ENCODE results near the gene LITAFD.
"Not testable (repeated sequence)": the region's sequence is repeated elsewhere in the genome, so short reads cannot be mapped to it uniquely, and the experiment has no call there.

LITAFD gene

DNA sequence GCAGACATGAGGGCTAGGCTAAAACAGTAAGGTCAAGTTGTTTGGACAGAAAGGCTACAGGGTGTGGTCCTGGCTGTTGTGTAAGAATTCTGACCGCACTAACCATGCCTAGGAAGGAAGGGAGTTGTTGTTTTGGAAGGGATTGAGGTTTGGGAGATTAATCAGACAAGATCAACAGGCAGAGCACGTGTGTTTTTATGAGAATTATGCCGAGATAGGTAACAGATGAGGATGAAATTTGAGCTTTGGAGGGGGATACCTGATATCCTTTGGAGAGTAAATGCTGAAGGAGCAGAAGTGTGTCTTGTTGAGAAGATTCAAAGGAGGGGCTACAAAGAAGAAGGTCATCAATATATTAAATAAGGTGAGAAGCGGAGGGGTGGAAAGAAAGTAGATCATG is 40.1 kb upstream of the LITAFD start:
- not testable (repeated sequence) for H3K4me2 ChIP-seq (ENCODE audit: low read length, poor library complexity, severe bottlenecking); H2BK12ac ChIP-seq (ENCODE audit: low read length in 2 of 2); H3K4me1 ChIP-seq (ENCODE audit: control insufficient read depth, insufficient read depth, low read depth, low read length); H3K18ac ChIP-seq (ENCODE audit: low read depth in 1 of 2, low read length in 2 of 2); H2BK5ac ChIP-seq (ENCODE audit: low read depth, low read length, poor library complexity, severe bottlenecking); H3K4ac ChIP-seq (ENCODE audit: low read depth in 1 of 2, low read length in 2 of 2); H3K27ac ChIP-seq (ENCODE audit: low read length, poor library complexity, severe bottlenecking); H2BK15ac ChIP-seq (ENCODE audit: low read depth, poor library complexity, severe bottlenecking); H2BK120ac ChIP-seq (ENCODE audit: low read depth, low read length); H3K23ac ChIP-seq (ENCODE audit: low read length in 2 of 2); H3K27me3 ChIP-seq (ENCODE audit: control insufficient read depth in 1 of 2, insufficient read depth in 1 of 2, low read length in 2 of 2); DNase-seq; H3K9me3 ChIP-seq (ENCODE audit: control insufficient read depth, low read length); H4K8ac ChIP-seq (ENCODE audit: low read length); H4K91ac ChIP-seq (ENCODE audit: low read length); H2AFZ ChIP-seq (ENCODE audit: low read depth, low read length); H2AK5ac ChIP-seq (ENCODE audit: low read length, severe bottlenecking); H3K79me1 ChIP-seq (replicated peaks; ENCODE audit: low read length, poor library complexity, severe bottlenecking); H3K14ac ChIP-seq (ENCODE audit: low read length in 2 of 2)
- Histone ChIP-seq H3K4me3 (ENCODE audit: insufficient read depth in 1 of 2, low read depth in 1 of 2, low read length in 2 of 2) (peak overlapping the region in 1 of 2 experiments; percentile 55), H3K36me3 (ENCODE audit: control insufficient read depth in 1 of 2, insufficient read depth in 2 of 2, low read depth in 1 of 2, low read length in 2 of 2) (peaks cover 12 to 16% of the 10 kb centered on the region in 2 experiments), H3K9ac (ENCODE audit: low read length) (peak overlapping the region; percentile 41)
- WGBS = 89% methylated on average over 4 of the region's 4 CpGs

DNA sequence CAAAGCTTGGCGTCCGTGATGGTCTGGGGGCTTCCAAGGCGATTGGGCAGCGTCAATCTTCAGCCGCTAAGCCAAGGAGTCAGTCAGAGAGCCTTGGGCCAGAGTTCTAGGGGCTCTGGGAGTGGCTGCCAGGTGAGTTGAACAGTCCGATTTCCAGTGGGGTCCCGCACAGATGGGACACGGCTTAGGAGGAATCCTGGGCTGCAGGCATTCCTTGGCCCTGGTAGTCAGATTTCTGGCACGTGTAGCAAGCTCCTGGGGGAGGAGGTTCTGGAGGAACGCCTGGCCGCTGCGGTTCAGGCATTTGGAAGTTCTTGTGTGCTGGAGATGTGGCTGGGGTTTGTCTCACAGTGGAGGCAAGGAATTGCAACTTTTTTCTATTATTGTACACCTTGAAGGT is 38.9 kb upstream of the LITAFD start:
- not testable (repeated sequence) for H3K79me1 ChIP-seq (replicated peaks; ENCODE audit: low read length, poor library complexity, severe bottlenecking); H3K9ac ChIP-seq (ENCODE audit: low read length); H2AK5ac ChIP-seq (ENCODE audit: low read length, severe bottlenecking); H2BK15ac ChIP-seq (ENCODE audit: low read depth, poor library complexity, severe bottlenecking); H4K91ac ChIP-seq (ENCODE audit: low read length); H3K14ac ChIP-seq (ENCODE audit: low read length in 2 of 2); H4K8ac ChIP-seq (ENCODE audit: low read length); H2BK120ac ChIP-seq (ENCODE audit: low read depth, low read length); H2BK5ac ChIP-seq (ENCODE audit: low read depth, low read length, poor library complexity, severe bottlenecking); DNase-seq; H3K27ac ChIP-seq (ENCODE audit: low read length, poor library complexity, severe bottlenecking); H3K4me1 ChIP-seq (ENCODE audit: control insufficient read depth, insufficient read depth, low read depth, low read length); H3K4me2 ChIP-seq (ENCODE audit: low read length, poor library complexity, severe bottlenecking); H3K27me3 ChIP-seq (ENCODE audit: control insufficient read depth in 1 of 2, insufficient read depth in 1 of 2, low read length in 2 of 2); H2AFZ ChIP-seq (ENCODE audit: low read depth, low read length); H3K23ac ChIP-seq (ENCODE audit: low read length in 2 of 2); H3K4ac ChIP-seq (ENCODE audit: low read depth in 1 of 2, low read length in 2 of 2); H3K18ac ChIP-seq (ENCODE audit: low read depth in 1 of 2, low read length in 2 of 2); H2BK12ac ChIP-seq (ENCODE audit: low read length in 2 of 2); H3K9me3 ChIP-seq (ENCODE audit: control insufficient read depth, low read length)
- WGBS = 93% methylated on average over 10 of the region's 12 CpGs
- Histone ChIP-seq H3K4me3 (ENCODE audit: insufficient read depth in 1 of 2, low read depth in 1 of 2, low read length in 2 of 2) (peak overlapping the region in 1 of 2 experiments; percentile 63), H3K36me3 (ENCODE audit: control insufficient read depth in 1 of 2, insufficient read depth in 2 of 2, low read depth in 1 of 2, low read length in 2 of 2) (peaks cover 25% of the 10 kb centered on the region in 2 experiments)

DNA sequence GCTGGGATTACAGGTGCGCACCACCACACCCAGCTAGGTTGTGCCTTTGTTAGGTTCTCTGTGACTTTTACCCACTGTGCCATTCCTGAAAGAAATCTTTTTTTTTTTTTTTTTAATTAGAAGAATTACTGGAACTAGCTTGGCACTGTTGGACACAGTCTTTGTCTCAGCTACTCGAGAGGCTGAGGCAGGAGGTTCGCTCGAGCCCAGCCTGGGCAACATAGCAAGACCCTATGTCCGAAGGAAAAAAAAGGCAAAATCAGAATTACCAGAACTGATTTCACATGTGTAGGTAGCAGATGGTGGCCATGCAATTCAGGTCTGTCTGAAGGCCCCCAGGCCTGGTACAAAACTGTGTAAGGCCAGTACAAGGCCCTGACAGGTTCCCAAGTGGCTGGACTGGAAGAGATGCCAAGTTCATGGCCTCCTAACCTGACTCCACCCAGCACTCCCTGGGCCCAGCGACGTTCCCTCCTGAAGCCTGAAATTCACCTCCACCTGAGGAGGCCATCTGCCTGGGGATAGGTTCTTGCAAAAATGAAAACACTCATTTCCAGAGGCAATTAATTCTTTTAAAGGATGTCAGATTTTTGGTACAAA is 36.4 kb upstream of the LITAFD start:
- H2BK5ac ChIP-seq (ENCODE audit: low read depth, low read length, poor library complexity, severe bottlenecking) = no peak overlapping the region
- WGBS = 99% methylated on average over 7 of the region's 7 CpGs
- no peak overlapping the region for H2AK5ac ChIP-seq (ENCODE audit: low read length, severe bottlenecking)
- H2AFZ ChIP-seq (ENCODE audit: low read depth, low read length) = no peak overlapping the region
- H3K9me3 ChIP-seq (ENCODE audit: control insufficient read depth, low read length) = no peaks in the 10 kb centered on the region
- H2BK120ac ChIP-seq (ENCODE audit: low read depth, low read length) = no peak overlapping the region
- H3K9ac ChIP-seq (ENCODE audit: low read length) = no peak overlapping the region
- H3K4me3 ChIP-seq (ENCODE audit: insufficient read depth in 1 of 2, low read depth in 1 of 2, low read length in 2 of 2) = no peak overlapping the region
- no peak overlapping the region for H2BK12ac ChIP-seq (ENCODE audit: low read length in 2 of 2)
- peaks cover 45 to 49% of the 10 kb centered on the region in 2 experiments for H3K36me3 ChIP-seq (ENCODE audit: control insufficient read depth in 1 of 2, insufficient read depth in 2 of 2, low read depth in 1 of 2, low read length in 2 of 2)
- no peak overlapping the region for H3K4ac ChIP-seq (ENCODE audit: low read depth in 1 of 2, low read length in 2 of 2)
- DNase-seq = no peak
- H3K79me1 ChIP-seq (replicated peaks; ENCODE audit: low read length, poor library complexity, severe bottlenecking) = peaks cover 4% of the 10 kb centered on the region
- H3K23ac ChIP-seq (ENCODE audit: low read length in 2 of 2) = peak overlapping the region in 1 of 2 experiments; percentile 64
- H3K4me1 ChIP-seq (ENCODE audit: control insufficient read depth, insufficient read depth, low read depth, low read length) = peaks cover 28% of the 10 kb centered on the region
- no peak overlapping the region for H4K91ac ChIP-seq (ENCODE audit: low read length)
- H3K14ac ChIP-seq (ENCODE audit: low read length in 2 of 2) = no peak overlapping the region
- no peak overlapping the region for H3K27ac ChIP-seq (ENCODE audit: low read length, poor library complexity, severe bottlenecking)
- H4K8ac ChIP-seq (ENCODE audit: low read length) = no peak overlapping the region
- no peak overlapping the region for H3K18ac ChIP-seq (ENCODE audit: low read depth in 1 of 2, low read length in 2 of 2)
- no peak overlapping the region for H2BK15ac ChIP-seq (ENCODE audit: low read depth, poor library complexity, severe bottlenecking)
- H3K4me2 ChIP-seq (ENCODE audit: low read length, poor library complexity, severe bottlenecking) = no peak overlapping the region
- no peaks in the 10 kb centered on the region for H3K27me3 ChIP-seq (ENCODE audit: control insufficient read depth in 1 of 2, insufficient read depth in 1 of 2, low read length in 2 of 2)

DNA sequence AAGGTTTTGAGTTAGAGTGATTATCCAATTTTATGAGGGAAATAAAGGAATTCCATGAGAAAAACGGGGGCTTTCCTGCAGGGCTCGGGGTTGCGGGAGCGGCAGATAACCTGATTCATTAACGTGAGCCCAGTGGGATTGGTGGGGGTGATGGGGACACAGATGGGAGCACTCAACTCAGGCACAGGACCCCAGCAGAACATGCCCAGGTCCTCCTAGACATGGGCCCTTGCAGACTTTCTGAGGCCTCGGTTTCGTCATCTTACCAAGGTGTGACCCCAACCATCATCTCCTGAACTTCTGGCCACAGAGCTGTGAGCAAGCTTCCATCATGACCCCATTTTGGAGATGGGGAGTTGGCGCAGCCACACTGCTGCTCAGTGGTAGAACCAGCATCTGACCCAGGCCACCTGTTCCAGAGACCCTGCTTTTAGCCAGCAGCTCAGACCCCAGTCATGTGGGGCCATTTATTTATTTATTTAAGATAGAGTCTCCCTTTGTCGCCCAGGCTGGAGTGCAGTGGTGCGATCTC is 35.7 kb upstream of the LITAFD start:
- Histone ChIP-seq H3K36me3 (ENCODE audit: control insufficient read depth in 1 of 2, insufficient read depth in 2 of 2, low read depth in 1 of 2, low read length in 2 of 2) (peaks cover 50 to 55% of the 10 kb centered on the region in 2 experiments), H3K4me1 (ENCODE audit: control insufficient read depth, insufficient read depth, low read depth, low read length) (peaks cover 29% of the 10 kb centered on the region), H3K4me2 (ENCODE audit: low read length, poor library complexity, severe bottlenecking) (no peak overlapping the region), H2BK12ac (ENCODE audit: low read length in 2 of 2) (no peak overlapping the region), H3K14ac (ENCODE audit: low read length in 2 of 2) (no peak overlapping the region), H3K9ac (ENCODE audit: low read length) (no peak overlapping the region), H3K79me1 (replicated peaks; ENCODE audit: low read length, poor library complexity, severe bottlenecking) (peaks cover 4% of the 10 kb centered on the region), H3K4me3 (ENCODE audit: insufficient read depth in 1 of 2, low read depth in 1 of 2, low read length in 2 of 2) (no peak overlapping the region), H3K27ac (ENCODE audit: low read length, poor library complexity, severe bottlenecking) (no peak overlapping the region), H3K18ac (ENCODE audit: low read depth in 1 of 2, low read length in 2 of 2) (no peak overlapping the region), H2BK120ac (ENCODE audit: low read depth, low read length) (no peak overlapping the region), H2BK15ac (ENCODE audit: low read depth, poor library complexity, severe bottlenecking) (no peak overlapping the region), H2AK5ac (ENCODE audit: low read length, severe bottlenecking) (no peak overlapping the region), H2BK5ac (ENCODE audit: low read depth, low read length, poor library complexity, severe bottlenecking) (no peak overlapping the region), H2AFZ (ENCODE audit: low read depth, low read length) (no peak overlapping the region), H3K23ac (ENCODE audit: low read length in 2 of 2) (no peak overlapping the region), H3K4ac (ENCODE audit: low read depth in 1 of 2, low read length in 2 of 2) (no peak overlapping the region), H3K9me3 (ENCODE audit: control insufficient read depth, low read length) (no peaks in the 10 kb centered on the region), H3K27me3 (ENCODE audit: control insufficient read depth in 1 of 2, insufficient read depth in 1 of 2, low read length in 2 of 2) (no peaks in the 10 kb centered on the region), H4K8ac (ENCODE audit: low read length) (no peak overlapping the region), H4K91ac (ENCODE audit: low read length) (no peak overlapping the region)
- no peak for DNase-seq
- WGBS = 94% methylated on average over 10 of the region's 10 CpGs
